Kidney epithelial cell (primary cell): ENCODE data around the gene NR1H2. TPM values are rescaled to one million over a fixed set of nuclear protein-coding genes. Genes with fewer than 3 reads are reported as not detected.
A peak's percentile ranks its signal among the peaks of the same experiment; 100 is the strongest.

ENCODE experiments used
- DNase-seq: peaks from one replicate; pipeline ENCODE4 v3.0.0-alpha.2; 2010; ENCODE audit warnings: low read depth
- H3K27me3 ChIP-seq: 2 replicates; pipeline ENCODE4 v1.6.0; 2011; ENCODE audit warnings: low read length; ENCODE audit not compliant: control insufficient read depth, insufficient read depth
- H3K36me3 ChIP-seq: 2 replicates; pipeline ENCODE4 v1.5.1; 2011; ENCODE audit warnings: low read length; ENCODE audit not compliant: control insufficient read depth, insufficient read depth
- H3K4me3 ChIP-seq: 2 replicates; pipeline ENCODE4 v1.5.1; 2011; ENCODE audit warnings: low read depth, mild to moderate bottlenecking, control low read depth, low read length
- total RNA-seq: library from RNA; depleted of rRNA; stranded (reverse); fragments of >200 nt; gene quantifications from 2 replicates; pipeline ENCODE4 v1.2.3, GENCODE V29; 2015
- TF ChIP-seq, protein P1 (sequence below): IDR thresholded peaks from 2 replicates; pipeline ENCODE4 v1.5.1; 2011; ENCODE audit warnings: mild to moderate bottlenecking, moderate library complexity, low read length, control low read depth, inconsistent platforms; ENCODE audit not compliant: insufficient read depth, poor library complexity, severe bottlenecking

Gene NR1H2
- total RNA-seq, 1 donor from 2014 or later = 86.5 TPM

GRCh38 chr19:50414864-50415660 is 38.8 kb downstream of the NR1H2 start:
- TF ChIP-seq, protein P1, sequence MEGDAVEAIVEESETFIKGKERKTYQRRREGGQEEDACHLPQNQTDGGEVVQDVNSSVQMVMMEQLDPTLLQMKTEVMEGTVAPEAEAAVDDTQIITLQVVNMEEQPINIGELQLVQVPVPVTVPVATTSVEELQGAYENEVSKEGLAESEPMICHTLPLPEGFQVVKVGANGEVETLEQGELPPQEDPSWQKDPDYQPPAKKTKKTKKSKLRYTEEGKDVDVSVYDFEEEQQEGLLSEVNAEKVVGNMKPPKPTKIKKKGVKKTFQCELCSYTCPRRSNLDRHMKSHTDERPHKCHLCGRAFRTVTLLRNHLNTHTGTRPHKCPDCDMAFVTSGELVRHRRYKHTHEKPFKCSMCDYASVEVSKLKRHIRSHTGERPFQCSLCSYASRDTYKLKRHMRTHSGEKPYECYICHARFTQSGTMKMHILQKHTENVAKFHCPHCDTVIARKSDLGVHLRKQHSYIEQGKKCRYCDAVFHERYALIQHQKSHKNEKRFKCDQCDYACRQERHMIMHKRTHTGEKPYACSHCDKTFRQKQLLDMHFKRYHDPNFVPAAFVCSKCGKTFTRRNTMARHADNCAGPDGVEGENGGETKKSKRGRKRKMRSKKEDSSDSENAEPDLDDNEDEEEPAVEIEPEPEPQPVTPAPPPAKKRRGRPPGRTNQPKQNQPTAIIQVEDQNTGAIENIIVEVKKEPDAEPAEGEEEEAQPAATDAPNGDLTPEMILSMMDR = peak; percentile 89
- H3K4me3 ChIP-seq = no peak overlapping the region
- no peaks in the 10 kb centered on the region for H3K36me3 ChIP-seq
- peaks cover 23% of the 10 kb centered on the region for H3K27me3 ChIP-seq
- DNase-seq = no peak

- Histone ChIP-seq H3K27me3 (peaks cover 23% of the 10 kb centered on the region), H3K36me3 (no peaks in the 10 kb centered on the region), H3K4me3 (no peak overlapping the region)
- DNase-seq = no peak
- TF ChIP-seq, protein P1 = no peak
Measured at GRCh38 chr19:50415661-50416033, 39.4 kb downstream of the NR1H2 start.

- TF ChIP-seq, protein P1 = no peak
- Histone ChIP-seq H3K36me3 (no peaks in the 10 kb centered on the region), H3K27me3 (peaks cover 23% of the 10 kb centered on the region), H3K4me3 (no peak overlapping the region)
- DNase-seq = no peak
Measured at GRCh38 chr19:50416034-50416977, 40.0 kb downstream of the NR1H2 start.

DNA sequence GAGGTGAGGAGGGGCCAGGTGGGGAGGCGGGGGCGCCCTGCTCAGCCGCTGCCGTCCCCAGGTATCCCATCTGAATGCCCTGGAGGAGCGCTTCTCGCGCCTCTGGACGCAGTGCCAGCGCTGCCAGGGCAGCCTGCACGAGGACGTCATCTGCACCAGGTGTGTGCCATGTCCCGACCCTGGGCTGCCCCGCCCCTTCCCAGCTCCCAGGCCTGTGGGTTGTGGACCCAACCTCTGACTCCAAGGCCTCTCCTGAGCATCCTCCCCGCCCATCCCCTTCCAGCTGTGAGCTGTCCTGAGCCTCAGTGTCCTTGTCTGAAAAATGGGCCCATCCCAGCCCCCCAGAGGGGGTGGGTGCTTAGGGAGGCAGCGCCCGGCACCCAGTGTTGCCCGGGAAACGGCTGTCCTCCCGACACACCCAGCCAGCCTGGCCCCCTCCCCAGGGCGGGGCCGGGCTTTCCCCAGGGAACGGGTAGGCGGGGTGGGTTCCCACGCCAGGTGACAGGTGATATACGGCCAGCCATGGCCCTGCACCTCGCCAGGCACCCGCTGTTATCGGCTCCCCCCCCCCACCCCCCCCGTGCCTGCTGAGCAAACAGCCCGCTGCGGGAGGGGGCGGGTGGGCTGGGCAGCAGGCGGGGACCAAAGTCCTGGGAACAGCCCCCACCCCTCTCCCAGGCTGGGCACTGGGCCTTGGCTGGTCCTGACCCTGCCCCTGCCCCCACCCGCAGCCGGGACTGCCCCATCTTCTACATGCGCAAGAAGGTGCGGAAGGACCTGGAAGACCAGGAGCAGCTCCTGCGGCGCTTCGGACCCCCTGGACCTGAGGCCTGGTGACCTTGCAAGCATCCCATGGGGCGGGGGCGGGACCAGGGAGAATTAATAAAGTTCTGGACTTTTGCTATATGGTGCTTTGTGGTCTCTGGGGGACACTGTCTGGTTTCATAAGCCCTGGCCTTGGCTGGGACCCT is 41.1 kb downstream of the NR1H2 start:
- Histone ChIP-seq H3K27me3 (peaks cover 23% of the 10 kb centered on the region), H3K36me3 (no peaks in the 10 kb centered on the region)

More for the DNA sequence above, 41.1 kb downstream of the NR1H2 start:
- no peak for DNase-seq
- H3K4me3 ChIP-seq = no peak overlapping the region
- TF ChIP-seq, protein P1 = no peak
